Spinal cord (tissue), 10 donors: ENCODE data around the gene NCR1. TPM values are rescaled to one million over a fixed set of nuclear protein-coding genes. Genes with fewer than 3 reads are reported as not detected.
"Not testable (repeated sequence)": the region's sequence is repeated elsewhere in the genome, so short reads cannot be mapped to it uniquely, and the experiment has no call there.

Experiments
- DNase-seq, 6 donors: peaks; one replicate each; pipeline versions ENCODE4 v3.0.0 to v3.0.0-alpha.2; 2013 to 2015; ENCODE audit warnings: low spot score in 6 of 6, low read depth in 4 of 6
- H3K27ac ChIP-seq: one replicate; pipeline ENCODE4 v1.5.1; 2013; ENCODE audit warnings: low read depth, low read length, control low read depth
- H3K27me3 ChIP-seq: one replicate; pipeline ENCODE4 v1.6.1; 2013; ENCODE audit warnings: low read length; ENCODE audit not compliant: control insufficient read depth, insufficient read depth
- H3K36me3 ChIP-seq: one replicate; pipeline ENCODE4 v1.6.1; 2013; ENCODE audit warnings: low read length; ENCODE audit not compliant: control insufficient read depth, insufficient read depth
- H3K4me1 ChIP-seq: one replicate; pipeline ENCODE4 v1.6.1; 2013; ENCODE audit warnings: low read length; ENCODE audit not compliant: control insufficient read depth, insufficient read depth
- H3K4me3 ChIP-seq: one replicate; pipeline ENCODE4 v1.5.1; 2013; ENCODE audit warnings: low read depth, low read length, control low read depth
- H3K9me3 ChIP-seq: one replicate; pipeline ENCODE4 v1.6.1; 2013; ENCODE audit warnings: low read length; ENCODE audit not compliant: control insufficient read depth, insufficient read depth
- WGBS: methylation state at CpG from one replicate; pipeline ENCODE4 v1.1.5; 2013; ENCODE audit warnings: missing lambda C conversion rate; ENCODE audit not compliant: insufficient coverage; 5-methylcytosine and 5-hydroxymethylcytosine counted together
- long read RNA-seq, 4 donors: transcript quantifications; one replicate each; lab custom pipeline, GENCODE V29; 2026
- polyA plus RNA-seq, 2 donors: library from polyadenylated mRNA; unstranded; fragments of 120-200 nt; gene quantifications; one replicate each; pipeline ENCODE4 v1.2.1, GENCODE V29; 2013; ENCODE audit not compliant: insufficient read length in 2 of 2
- total RNA-seq, 2 donors: library from RNA; depleted of rRNA in 1 of 2; stranded (reverse); fragments of 120-200 nt in 1 of 2; fragments of >200 nt in 1 of 2; gene quantifications; one replicate each; pipeline versions ENCODE4 v1.2.3 to v1.2.4, GENCODE V29; 2013 to 2014
- donor health status: healthy.

The NCR1 gene, protein sequence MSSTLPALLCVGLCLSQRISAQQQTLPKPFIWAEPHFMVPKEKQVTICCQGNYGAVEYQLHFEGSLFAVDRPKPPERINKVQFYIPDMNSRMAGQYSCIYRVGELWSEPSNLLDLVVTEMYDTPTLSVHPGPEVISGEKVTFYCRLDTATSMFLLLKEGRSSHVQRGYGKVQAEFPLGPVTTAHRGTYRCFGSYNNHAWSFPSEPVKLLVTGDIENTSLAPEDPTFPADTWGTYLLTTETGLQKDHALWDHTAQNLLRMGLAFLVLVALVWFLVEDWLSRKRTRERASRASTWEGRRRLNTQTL
- total RNA-seq (under 1 TPM in 1 of 2 donors, not detected in 1; 0.17 TPM), polyA plus RNA-seq (under 1 TPM in 1 of 2 donors, not detected in 1; 0.14 TPM)
- long read RNA-seq, donor 1: 0 reads
- long read RNA-seq, donor 2: 0 reads
- long read RNA-seq, donor 3: 0 reads
- long read RNA-seq, donor 4: 0 reads

DNA sequence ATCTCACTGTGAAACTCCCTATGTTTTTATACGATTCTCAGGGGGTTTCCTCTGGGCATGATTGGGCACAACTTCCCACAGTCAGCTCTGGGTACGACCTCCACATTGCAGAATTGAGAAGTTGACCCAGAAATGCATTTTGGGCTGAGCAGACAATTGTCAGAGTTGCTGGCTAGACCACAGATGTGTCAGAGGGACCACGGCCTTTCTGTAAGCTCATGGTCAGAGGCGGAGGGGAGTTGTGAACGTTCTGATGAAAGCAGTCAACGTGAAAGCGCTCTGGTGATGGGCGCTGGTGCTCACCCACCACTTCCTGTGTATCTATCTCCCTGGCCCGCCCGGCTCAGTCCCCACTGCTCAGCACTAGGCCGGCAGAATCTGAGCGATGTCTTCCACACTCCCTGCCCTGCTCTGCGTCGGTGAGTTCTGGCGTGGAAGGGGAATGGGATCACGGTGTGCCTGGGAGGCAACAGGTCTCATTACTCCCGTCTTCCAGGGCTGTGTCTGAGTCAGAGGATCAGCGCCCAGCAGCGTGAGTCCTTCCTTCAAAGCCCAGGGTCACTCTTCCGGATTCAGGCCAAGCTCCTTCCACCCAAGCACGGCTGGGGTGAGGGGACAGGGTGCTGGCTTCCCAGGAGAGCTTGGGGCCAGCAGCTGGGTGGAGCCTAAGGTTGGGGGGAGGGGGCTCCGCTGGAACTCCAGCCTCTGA is at the start of gene NCR1:
NCR1 (plus strand) TSS at position 346 of the 709 bp plus-strand sequence; CDS start at position 386, 40 bp downstream.
- no peak within 1 kb of the TSS for H3K27ac ChIP-seq
- H3K9me3 ChIP-seq: no peaks in the 10 kb centered on the region
- no peak within 1 kb of the TSS for H3K4me3 ChIP-seq
- no peaks in the 10 kb centered on the region for H3K4me1 ChIP-seq
- DNase-seq: no peak
- H3K36me3 ChIP-seq: no peaks in the 10 kb centered on the region
- 45% methylated on average over 21 of the region's 22 CpGs for WGBS
- no peaks in the 10 kb centered on the region for H3K27me3 ChIP-seq

DNA sequence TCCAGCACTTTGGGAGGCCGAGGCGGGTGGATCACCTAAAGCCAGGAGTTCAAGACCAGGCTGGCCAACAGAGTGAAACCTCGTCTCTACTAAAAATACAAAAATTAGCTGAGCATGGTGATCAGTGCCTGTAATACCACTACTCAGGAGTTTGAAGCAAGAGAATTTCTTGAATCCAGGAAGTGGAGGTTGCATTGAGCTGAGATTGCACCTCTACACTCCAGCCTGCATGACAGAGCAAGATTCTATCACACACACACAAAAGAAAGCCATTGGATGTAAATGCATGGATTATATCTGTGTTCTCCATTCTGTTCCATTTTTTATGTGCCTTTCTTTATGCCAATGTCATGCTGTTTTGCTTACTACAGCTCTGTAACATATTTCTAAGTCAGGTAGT is 47.5 kb upstream of the NCR1 start:
- H3K27ac ChIP-seq, H3K4me3 ChIP-seq, H3K4me1 ChIP-seq, H3K9me3 ChIP-seq, H3K36me3 ChIP-seq, H3K27me3 ChIP-seq, DNase-seq: not testable (repeated sequence)
- no CpG with 5 or more reads among the region's 3 CpGs for WGBS

DNA sequence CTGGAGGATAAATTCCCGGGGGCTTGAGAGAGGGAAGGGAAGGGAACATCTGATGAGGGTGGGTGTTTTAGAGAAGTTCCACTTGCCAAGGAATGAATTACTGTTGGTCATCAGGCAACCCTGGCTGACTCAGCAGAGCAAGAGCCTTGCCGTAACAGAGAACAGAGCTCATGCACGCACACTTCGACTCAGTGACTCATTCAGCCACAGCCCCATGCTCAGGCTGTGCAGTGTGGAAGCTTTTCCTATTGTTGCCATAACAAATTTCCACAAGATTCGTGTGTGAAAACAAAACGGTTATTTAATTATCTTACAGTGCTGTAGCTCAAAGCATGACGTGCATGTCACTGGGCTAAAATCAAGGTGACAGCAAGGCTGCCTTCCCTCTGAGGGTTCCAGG is 46.5 kb upstream of the NCR1 start:
- H3K27me3 ChIP-seq, H3K36me3 ChIP-seq, DNase-seq, H3K9me3 ChIP-seq, H3K4me1 ChIP-seq, H3K4me3 ChIP-seq, H3K27ac ChIP-seq: not testable (repeated sequence)
- WGBS: 74% methylated on average over 3 of the region's 7 CpGs

DNA sequence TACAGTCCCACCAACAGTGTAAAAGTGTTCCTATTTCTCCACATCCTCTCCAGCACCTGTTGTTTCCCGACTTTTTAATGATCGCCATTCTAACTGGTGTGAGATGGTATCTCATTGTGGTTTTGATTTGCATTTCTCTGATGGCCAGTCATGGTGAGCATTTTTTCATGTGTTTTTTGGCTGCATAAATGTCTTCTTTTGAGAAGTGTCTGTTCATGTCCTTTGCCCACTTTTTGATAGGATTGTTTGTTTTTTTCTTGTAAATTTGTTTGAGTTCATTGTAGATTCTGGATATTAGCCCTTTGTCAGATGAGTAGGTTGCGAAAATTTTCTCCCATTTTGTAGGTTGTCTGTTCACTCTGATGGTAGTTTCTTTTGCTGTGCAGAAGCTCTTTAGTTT is 42.5 kb upstream of the NCR1 start:
- H3K9me3 ChIP-seq, H3K4me1 ChIP-seq, H3K36me3 ChIP-seq, DNase-seq, H3K4me3 ChIP-seq, H3K27ac ChIP-seq, H3K27me3 ChIP-seq: not testable (repeated sequence)
- no CpG with 5 or more reads among the region's 3 CpGs for WGBS

DNA sequence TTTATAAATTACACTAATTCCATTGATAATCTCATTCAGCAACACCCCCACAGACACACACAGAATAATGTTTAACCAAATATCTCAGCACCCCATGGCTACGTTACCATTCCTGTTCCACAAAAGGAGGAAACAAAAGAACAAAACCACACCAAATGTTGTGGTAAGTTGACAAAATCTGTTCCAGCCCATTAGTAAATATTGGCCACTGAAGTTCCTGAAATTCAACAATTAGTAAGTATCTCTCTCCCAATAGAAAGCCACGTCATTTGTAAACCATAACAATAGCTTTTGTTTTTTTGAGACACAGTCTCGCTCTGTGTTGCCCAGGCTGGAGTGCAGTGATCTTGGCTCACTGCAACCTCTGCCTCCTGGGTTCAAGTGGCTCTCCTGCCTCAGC is 34.3 kb upstream of the NCR1 start:
- Histone ChIP-seq H3K4me1 (no peaks in the 10 kb centered on the region), H3K9me3 (no peaks in the 10 kb centered on the region), H3K27ac (no peak overlapping the region), H3K4me3 (no peak overlapping the region), H3K27me3 (no peaks in the 10 kb centered on the region), H3K36me3 (no peaks in the 10 kb centered on the region)
- 70% methylated on average over 2 of the region's 3 CpGs for WGBS
- DNase-seq: no peak

DNA sequence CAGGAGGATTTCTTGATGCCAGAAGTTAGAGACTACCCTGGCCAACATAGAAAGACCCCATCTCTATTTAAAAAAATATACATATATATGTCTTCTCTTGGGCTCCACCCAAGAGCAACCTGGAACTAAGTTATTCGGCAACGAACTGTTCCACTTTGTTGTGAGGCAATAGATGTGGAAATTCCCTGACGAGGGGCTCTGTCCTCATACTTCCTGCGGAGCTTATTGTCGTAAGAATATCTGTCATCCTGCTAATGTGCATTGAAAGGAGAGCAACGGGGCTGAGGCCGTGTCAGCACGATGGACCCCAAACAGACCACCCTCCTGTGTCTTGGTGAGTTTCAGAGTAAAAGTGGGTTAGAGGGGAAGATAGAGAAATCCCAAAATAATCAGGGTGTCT is 32.0 kb upstream of the NCR1 start, which contains the start of gene FCAR:
FCAR (plus strand) TSS at position 246 of the 400 bp plus-strand sequence; CDS start at position 301, 55 bp downstream.
- Histone ChIP-seq H3K4me3 (no peak within 1 kb of the TSS), H3K4me1 (no peaks in the 10 kb centered on the region), H3K27me3 (no peaks in the 10 kb centered on the region), H3K27ac (no peak within 1 kb of the TSS), H3K36me3 (no peaks in the 10 kb centered on the region), H3K9me3 (no peaks in the 10 kb centered on the region)
- no peak for DNase-seq
- 83% methylated on average over 6 of the region's 8 CpGs for WGBS

DNA sequence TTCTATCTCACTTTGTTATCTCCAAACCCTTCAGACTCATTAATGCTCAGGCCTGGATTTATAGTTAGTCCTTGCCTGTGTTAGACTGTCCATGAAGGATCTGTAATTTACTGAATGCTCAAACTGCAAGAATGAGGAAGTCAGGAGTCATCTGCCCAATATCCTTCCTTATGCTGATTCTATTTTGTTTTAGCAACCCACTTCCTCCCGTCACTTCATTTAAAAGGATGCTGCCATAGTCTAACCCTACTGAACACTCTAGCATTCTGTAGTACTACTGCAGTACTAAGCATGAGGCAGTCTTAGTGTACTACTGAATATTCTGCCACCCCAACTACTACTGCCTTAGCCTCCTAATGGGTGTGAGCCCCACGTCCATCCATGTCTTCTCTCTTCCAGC is 30.4 kb upstream of the NCR1 start:
- WGBS: 80% methylated on average over 1 of the region's 2 CpGs

DNA sequence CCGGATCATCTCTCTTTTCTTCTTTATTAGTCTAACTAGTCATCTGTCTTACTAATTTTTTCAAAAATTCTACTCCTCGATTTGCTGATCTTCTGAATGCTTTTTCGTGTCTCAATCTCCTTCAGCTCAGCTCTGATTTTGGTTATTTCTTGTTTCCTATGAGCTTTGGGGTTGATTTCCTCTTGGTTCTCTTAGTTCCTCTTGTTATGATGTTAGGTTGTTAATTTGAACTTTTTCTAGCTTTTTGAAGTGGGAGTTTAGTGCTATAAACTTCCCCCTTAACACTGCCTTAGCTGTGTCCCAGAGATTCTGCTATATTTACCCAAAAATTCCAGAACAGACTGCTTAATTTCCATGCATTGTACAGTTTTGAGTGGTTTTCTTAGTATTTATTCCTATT is 28.5 kb upstream of the NCR1 start:
- no peak overlapping the region for H3K4me3 ChIP-seq
- H3K27ac ChIP-seq: no peak overlapping the region
- no peaks in the 10 kb centered on the region for H3K4me1 ChIP-seq
- WGBS: no CpG with 5 or more reads among the region's 3 CpGs
- H3K36me3 ChIP-seq: no peaks in the 10 kb centered on the region
- H3K9me3 ChIP-seq: no peaks in the 10 kb centered on the region
- H3K27me3 ChIP-seq: peaks cover 6% of the 10 kb centered on the region
- DNase-seq: no peak

More for the DNA sequence above, 30.4 kb upstream of the NCR1 start:
- no peaks in the 10 kb centered on the region for H3K4me1 ChIP-seq
- no peak for DNase-seq
- no peak overlapping the region for H3K4me3 ChIP-seq
- H3K27me3 ChIP-seq: no peaks in the 10 kb centered on the region
- no peak overlapping the region for H3K27ac ChIP-seq
- no peaks in the 10 kb centered on the region for H3K9me3 ChIP-seq
- no peaks in the 10 kb centered on the region for H3K36me3 ChIP-seq

DNA sequence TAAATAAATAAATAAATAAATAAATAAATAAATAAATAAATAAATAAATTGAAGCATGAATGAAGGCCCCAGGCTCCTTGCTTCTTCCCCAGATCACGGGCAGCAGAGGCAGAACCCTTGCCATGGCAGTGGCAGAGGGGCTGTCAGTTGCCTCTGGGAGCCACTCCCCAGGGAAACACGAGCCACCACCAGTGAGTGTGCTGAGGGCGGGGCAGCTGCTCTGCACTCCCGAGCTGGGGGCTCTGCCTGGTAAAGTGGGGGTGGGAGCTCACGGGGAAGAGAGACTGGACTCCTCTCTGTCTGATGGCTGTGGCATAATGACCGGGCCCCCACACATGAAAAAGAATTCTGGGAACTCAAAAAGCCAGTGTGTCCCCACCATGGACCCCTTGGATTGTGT is 24.1 kb upstream of the NCR1 start:
- H3K27me3 ChIP-seq: peaks cover 6% of the 10 kb centered on the region
- WGBS: 63% methylated on average over 6 of the region's 6 CpGs
- H3K36me3 ChIP-seq: no peaks in the 10 kb centered on the region
- H3K4me3 ChIP-seq: no peak overlapping the region
- H3K9me3 ChIP-seq: no peaks in the 10 kb centered on the region
- no peaks in the 10 kb centered on the region for H3K4me1 ChIP-seq
- H3K27ac ChIP-seq: no peak overlapping the region
- DNase-seq: no peak
